PC-3 (cell line): ENCODE measurements around the gene RPS25. TPM values are rescaled to one million over a fixed set of nuclear protein-coding genes. Genes with fewer than 3 reads are reported as not detected.
"Not testable (repeated sequence)": the region's sequence is repeated elsewhere in the genome, so short reads cannot be mapped to it uniquely, and the experiment has no call there.

ENCODE experiments used
- ATAC-seq: fragments of 200-7000 bp; cut with Tn5 transposase; 2 replicates; pipeline ENCODE4 v1.9.1; 2020; ENCODE audit warnings: mild to moderate bottlenecking, moderate library complexity
- BruUV-seq: library from RNA; stranded (reverse); fragments of 400-500 nt; replicated peaks from 2 replicates; lab custom pipeline; 2021; lab: Mats Ljungman, UMichigan
- CTCF ChIA-PET: fragments of 300-600 bp; sonication (Branson Sonifier 250); formaldehyde crosslinking; loops from one replicate; lab custom pipeline; 2022; ENCODE audit warnings: antibody characterized with exemption; lab: Charles Lee
- POLR2A ChIA-PET: fragments of 300-600 bp; sonication (Branson Sonifier 250); formaldehyde crosslinking; loops from one replicate; lab custom pipeline; 2022; ENCODE audit warnings: antibody characterized with exemption; ENCODE audit not compliant: unreplicated experiment; lab: Charles Lee
- DNase-seq: peaks from one replicate; pipeline ENCODE4 v3.0.0-alpha.2; 2015
- H2AFZ ChIP-seq: fragments of 300-600 bp; sonication (generic); 2 replicates; pipeline ENCODE4 v1.6.0; 2016; ENCODE audit warnings: antibody characterized with exemption, low read length
- H3F3A ChIP-seq: fragments of 300-600 bp; sonication (generic); one replicate; pipeline ENCODE4 v1.6.0; 2017; ENCODE audit warnings: antibody characterized with exemption, low read length, control low read depth, mild to moderate bottlenecking; ENCODE audit not compliant: unreplicated experiment
- H3K27ac ChIP-seq: fragments of 300-600 bp; sonication (generic); 2 replicates; pipeline ENCODE4 v1.5.1; 2016; ENCODE audit warnings: mild to moderate bottlenecking, low read length
- H3K27me3 ChIP-seq: fragments of 300-600 bp; sonication (generic); 2 replicates; pipeline ENCODE4 v1.6.1; 2016; ENCODE audit warnings: low read length, mixed read lengths
- H3K36me3 ChIP-seq: fragments of 300-600 bp; sonication (generic); 2 replicates; pipeline ENCODE4 v1.6.1; 2016; ENCODE audit warnings: low read depth, mixed run types, low read length, mixed read lengths
- H3K4me1 ChIP-seq: fragments of 300-600 bp; sonication (generic); 2 replicates; pipeline ENCODE4 v1.5.1; 2016; ENCODE audit warnings: low read length; ENCODE audit not compliant: insufficient read depth
- H3K4me2 ChIP-seq: fragments of 300-600 bp; sonication (generic); 2 replicates; pipeline ENCODE4 v1.6.0; 2016; ENCODE audit warnings: low read length
- H3K4me3 ChIP-seq: fragments of 300-600 bp; sonication (generic); 2 replicates; pipeline ENCODE4 v1.5.1; 2016; ENCODE audit warnings: mild to moderate bottlenecking, low read length, mixed read lengths
- H3K79me2 ChIP-seq: fragments of 300-600 bp; sonication (generic); 2 replicates; pipeline ENCODE4 v1.6.1; 2017; ENCODE audit warnings: low read length, mixed read lengths
- H3K9ac ChIP-seq: fragments of 300-600 bp; sonication (generic); 2 replicates; pipeline ENCODE4 v1.6.0; 2016; ENCODE audit warnings: mild to moderate bottlenecking, low read length
- H3K9me2 ChIP-seq: fragments of 300-600 bp; sonication (generic); replicated peaks from 2 replicates; pipeline ENCODE4 v1.6.1; 2016; ENCODE audit warnings: mixed run types, low read length, mixed read lengths
- H3K9me3 ChIP-seq: fragments of 300-600 bp; sonication (generic); 2 replicates; pipeline ENCODE4 v1.6.1; 2016; ENCODE audit warnings: low read length, mixed read lengths
- H4K20me1 ChIP-seq: fragments of 300-600 bp; sonication (generic); 2 replicates; pipeline ENCODE4 v1.6.1; 2016; ENCODE audit warnings: low read length, mixed read lengths
- EZH2 ChIP-seq: fragments of 300-600 bp; sonication (generic); IDR thresholded peaks from one replicate; pipeline ENCODE4 v1.6.1; 2017; ENCODE audit warnings: antibody characterized with exemption, mild to moderate bottlenecking, low read length; ENCODE audit not compliant: unreplicated experiment
- EZH2phosphoT487 ChIP-seq: fragments of 300-600 bp; sonication (generic); IDR thresholded peaks from 2 replicates; pipeline ENCODE4 v1.6.1; 2018; ENCODE audit warnings: mild to moderate bottlenecking, antibody characterized with exemption, low read length, borderline replicate concordance
- intact Hi-C: fragments of 100-400 bp; cut with micrococcal nuclease; formaldehyde crosslinking; loops from 2 replicates; pipeline ENCODE4 v1.9.0; 2023
- total RNA-seq: library from RNA; depleted of rRNA; stranded (reverse); fragments of >200 nt; gene quantifications from 2 replicates; pipeline ENCODE4 v1.2.3, GENCODE V29; 2014
- TF ChIP-seq, protein P1 (sequence below): fragments of 300-600 bp; sonication (generic); conservative IDR thresholded peaks from 2 replicates; pipeline ENCODE4 v1.5.1; 2017; ENCODE audit warnings: antibody characterized with exemption, low read depth, mild to moderate bottlenecking, low read length

RPS25 gene
- total RNA-seq, 1 experiment from 2014 or later: 931 TPM

DNA sequence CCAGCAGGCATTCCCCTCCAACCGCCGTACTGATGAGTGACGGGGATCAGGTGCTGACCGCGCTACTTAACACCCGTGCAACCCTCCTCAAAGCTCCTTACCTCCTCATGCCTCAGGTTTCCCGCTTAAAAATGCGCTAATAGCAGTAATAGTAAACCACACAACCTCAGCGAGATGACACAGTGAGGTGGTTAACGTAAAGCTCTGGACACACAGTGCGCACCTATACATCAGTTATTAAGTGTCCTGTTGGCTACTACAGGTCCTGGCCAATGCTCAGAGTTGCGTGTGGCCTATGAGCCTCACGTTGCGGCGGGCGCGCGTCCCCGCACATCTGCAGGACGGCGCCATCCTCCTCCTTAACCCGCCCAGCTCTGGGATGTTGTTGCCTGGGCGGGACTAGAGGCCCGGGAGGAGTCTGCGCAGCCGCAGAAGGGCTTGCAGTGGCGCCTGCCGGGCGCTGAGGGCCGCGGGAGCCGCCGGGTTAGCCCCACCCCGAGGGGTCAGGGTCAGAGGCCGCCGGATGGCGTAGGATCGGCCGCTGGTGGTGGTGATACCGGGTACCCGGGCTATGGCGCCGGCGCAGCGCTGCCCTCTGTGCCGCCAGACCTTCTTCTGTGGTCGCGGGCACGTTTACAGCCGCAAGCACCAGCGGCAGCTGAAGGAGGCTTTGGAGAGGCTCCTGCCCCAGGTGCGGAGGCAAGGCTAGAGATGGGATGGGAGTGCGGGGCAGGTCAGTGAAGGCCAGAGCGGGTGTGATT is 20.3 kb downstream of the RPS25 start, which contains the start of gene CENATAC:
TSS of gene CENATAC (plus strand) at position 512 of the 761 bp plus-strand sequence. CDS start at position 572, 60 bp downstream.
- no TSS peak for BruUV-seq
- intact Hi-C loops: loop anchor here (2.0 kb wide), 1 partner anchor 21 kb away; the partner anchor contains the start of genes RPS25 and TRAPPC4
- CTCF ChIA-PET: interaction anchor here (1.6 kb wide), 1 partner anchor 308 kb away, joined by 5 read pairs; no protein-coding TSS in a partner anchor

GRCh38 chr11:118996926-118997626 is 21.1 kb downstream of the RPS25 start:
- TF ChIP-seq, protein P1, sequence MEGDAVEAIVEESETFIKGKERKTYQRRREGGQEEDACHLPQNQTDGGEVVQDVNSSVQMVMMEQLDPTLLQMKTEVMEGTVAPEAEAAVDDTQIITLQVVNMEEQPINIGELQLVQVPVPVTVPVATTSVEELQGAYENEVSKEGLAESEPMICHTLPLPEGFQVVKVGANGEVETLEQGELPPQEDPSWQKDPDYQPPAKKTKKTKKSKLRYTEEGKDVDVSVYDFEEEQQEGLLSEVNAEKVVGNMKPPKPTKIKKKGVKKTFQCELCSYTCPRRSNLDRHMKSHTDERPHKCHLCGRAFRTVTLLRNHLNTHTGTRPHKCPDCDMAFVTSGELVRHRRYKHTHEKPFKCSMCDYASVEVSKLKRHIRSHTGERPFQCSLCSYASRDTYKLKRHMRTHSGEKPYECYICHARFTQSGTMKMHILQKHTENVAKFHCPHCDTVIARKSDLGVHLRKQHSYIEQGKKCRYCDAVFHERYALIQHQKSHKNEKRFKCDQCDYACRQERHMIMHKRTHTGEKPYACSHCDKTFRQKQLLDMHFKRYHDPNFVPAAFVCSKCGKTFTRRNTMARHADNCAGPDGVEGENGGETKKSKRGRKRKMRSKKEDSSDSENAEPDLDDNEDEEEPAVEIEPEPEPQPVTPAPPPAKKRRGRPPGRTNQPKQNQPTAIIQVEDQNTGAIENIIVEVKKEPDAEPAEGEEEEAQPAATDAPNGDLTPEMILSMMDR: 0 out of 2 replicates have a peak, but pooled peaks have one; percentile 23
- no peak for TF ChIP-seq EZH2phosphoT487
- Histone ChIP-seq H3K27ac (no peak overlapping the region), H3K79me2 (peaks cover 62% of the 10 kb centered on the region), H3K4me3 (peak overlapping the region; percentile 77), H3K9me2 (no peaks in the 10 kb centered on the region), H3K36me3 (peaks cover 21% of the 10 kb centered on the region), H3F3A (no peaks in the 10 kb centered on the region), H3K27me3 (no peaks in the 10 kb centered on the region), H4K20me1 (no peaks in the 10 kb centered on the region), H3K4me1 (peaks cover 38% of the 10 kb centered on the region), H3K9ac (peak overlapping the region; percentile 70), H2AFZ (peak overlapping the region; percentile 91), H3K9me3 (no peaks in the 10 kb centered on the region), H3K4me2 (peak overlapping the region; percentile 91)
- TSS peak; percentile 19 for BruUV-seq
- intact Hi-C loops: no loop called here
- POLR2A ChIA-PET: interaction anchor here (0.8 kb wide), 1 partner anchor 23 kb away, joined by 4 read pairs; no protein-coding TSS in a partner anchor
- peak; percentile 7 for ATAC-seq
- CTCF ChIA-PET: interaction anchor here (1.6 kb wide), 1 partner anchor 307 kb away, joined by 5 read pairs; no protein-coding TSS in a partner anchor
- DNase-seq: peak; percentile 31

More for the DNA sequence above, 20.3 kb downstream of the RPS25 start, which contains the start of gene CENATAC:
- peak within 1 kb of the TSS; percentile 70 for H3K9ac ChIP-seq
- no peaks in the 10 kb centered on the region for H3K27me3 ChIP-seq
- H4K20me1 ChIP-seq: no peaks in the 10 kb centered on the region
- H3K9me2 ChIP-seq: no peaks in the 10 kb centered on the region
- H2AFZ ChIP-seq: peak within 1 kb of the TSS; percentile 91
- peak within 1 kb of the TSS; percentile 91 for H3K4me2 ChIP-seq
- H3K9me3 ChIP-seq: no peaks in the 10 kb centered on the region
- no peak for TF ChIP-seq EZH2
- POLR2A ChIA-PET: interaction anchor here (0.8 kb wide), 1 partner anchor 22 kb away, joined by 4 read pairs; no protein-coding TSS in a partner anchor
- peaks cover 38% of the 10 kb centered on the region for H3K4me1 ChIP-seq
- DNase-seq (peak; percentile 95), ATAC-seq (peak; percentile 92)
- peak within 1 kb of the TSS; percentile 77 for H3K4me3 ChIP-seq
- no peaks in the 10 kb centered on the region for H3F3A ChIP-seq
- peaks cover 62% of the 10 kb centered on the region for H3K79me2 ChIP-seq
- H3K27ac ChIP-seq: peak within 1 kb of the TSS; percentile 41
- H3K36me3 ChIP-seq: peaks cover 28% of the 10 kb centered on the region

DNA sequence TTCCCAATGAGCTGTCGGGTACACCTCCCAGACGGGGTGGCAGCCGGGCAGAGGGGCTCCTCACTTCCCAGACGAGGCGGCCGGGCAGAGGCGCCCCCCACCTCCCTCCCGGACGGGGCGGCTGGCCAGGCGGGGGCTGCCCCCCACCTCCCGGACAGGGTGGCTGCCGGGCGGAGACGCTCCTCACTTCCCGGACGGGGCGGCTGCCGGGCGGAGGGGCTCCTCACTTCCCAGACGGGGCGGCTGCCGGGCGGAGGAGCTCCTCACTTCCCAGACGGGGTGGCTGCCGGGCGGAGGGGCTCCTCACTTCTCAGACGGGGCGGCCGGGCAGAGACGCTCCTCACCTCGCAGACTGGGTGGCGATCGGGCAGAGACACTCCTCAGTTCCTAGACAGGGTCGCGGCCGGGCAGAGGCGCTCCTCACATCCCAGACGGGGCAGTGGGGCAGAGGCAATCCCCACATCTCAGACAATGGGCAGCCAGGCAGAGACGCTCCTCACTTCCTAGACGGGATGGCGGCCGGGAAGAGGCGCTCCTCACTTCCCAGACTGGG is 26.6 kb downstream of the RPS25 start:
- H3K9me3 ChIP-seq, POLR2A ChIA-PET, intact Hi-C loops, H3K9ac ChIP-seq, H3K27ac ChIP-seq, H3F3A ChIP-seq, CTCF ChIA-PET, H3K9me2 ChIP-seq, H3K27me3 ChIP-seq, H2AFZ ChIP-seq, H3K4me1 ChIP-seq, H4K20me1 ChIP-seq, ATAC-seq, BruUV-seq, H3K4me2 ChIP-seq, H3K36me3 ChIP-seq, H3K79me2 ChIP-seq, DNase-seq, H3K4me3 ChIP-seq: not testable (repeated sequence)
